ENCODE data around the gene BMP6. TPM values are rescaled to one million over a fixed set of nuclear protein-coding genes. Genes with fewer than 3 reads are reported as not detected.

BMP6 gene
- polyA plus RNA-seq, 2 of the 4 experiments (the other 2 are of a cell fraction): 8.4 to 23.0 TPM

DNA sequence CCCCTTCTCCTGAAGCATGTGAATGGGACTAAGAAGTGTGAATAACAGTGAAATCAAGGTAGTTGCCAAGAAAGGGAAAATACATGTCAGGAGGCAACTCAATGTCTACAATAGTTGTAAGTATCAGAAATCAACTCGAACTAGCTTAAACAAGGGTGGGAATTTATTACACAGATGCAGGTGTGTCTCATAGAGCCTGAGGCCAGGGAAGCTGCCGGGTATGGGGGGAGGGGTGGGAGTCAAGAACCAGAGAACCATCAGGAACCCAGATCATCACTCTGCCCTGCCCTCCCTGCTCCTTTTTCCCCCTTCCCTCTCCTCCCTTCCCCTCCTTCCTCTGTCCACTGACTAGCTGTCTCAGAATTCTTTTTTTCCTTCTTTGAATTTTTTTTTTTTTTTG, 34.9 kb upstream of the BMP6 start:
- Histone ChIP-seq H3K4me1 (peaks cover 63% of the 10 kb centered on the region), H3K4me2 (peak overlapping the region; percentile 80), H3K4me3 (0 out of 3 replicates have a peak overlapping the region, but pooled peaks have one; percentile 15), H3K27ac (peak overlapping the region; percentile 93 to 97), H3K9me3 (no peaks in the 10 kb centered on the region)
- ChIA-PET CTCF (interaction anchor here (0.7 to 1.2 kb wide), 2 partner anchors 30 to 69 kb away, joined by 3 to 4 read pairs; no protein-coding TSS in a partner anchor), POLR2A (no interaction called here)
- WGBS (ENCODE audit: missing lambda C conversion rate): 50% methylated on average over 2 of the region's 2 CpGs
- FAIRE-seq: no peak
- DNase-seq (ENCODE audit: low read depth in 1 of 2, low spot score in 1 of 2): no peak
- TF ChIP-seq TFCP2L1 (CRISPR knock-in tag; IDR thresholded peaks at IDR 0.05) (no peak), FOSL2 (IDR thresholded peaks at IDR 0.05) (no peak), FOSL2 (CRISPR knock-in tag; IDR thresholded peaks at IDR 0.05) (no peak), ZNF302 (CRISPR knock-in tag; IDR thresholded peaks at IDR 0.05) (no peak), EHF (CRISPR knock-in tag; IDR thresholded peaks at IDR 0.05) (no peak), ZFP36 (IDR thresholded peaks at IDR 0.05; ENCODE audit: borderline replicate concordance, partially characterized antibody) (no peak), HEYL (CRISPR knock-in tag; IDR thresholded peaks at IDR 0.05) (no peak), POLR2AphosphoS2 (conservative IDR thresholded peaks at IDR 0.05; ENCODE audit: low read length) (no peak)
- TF ChIP-seq, protein P1, sequence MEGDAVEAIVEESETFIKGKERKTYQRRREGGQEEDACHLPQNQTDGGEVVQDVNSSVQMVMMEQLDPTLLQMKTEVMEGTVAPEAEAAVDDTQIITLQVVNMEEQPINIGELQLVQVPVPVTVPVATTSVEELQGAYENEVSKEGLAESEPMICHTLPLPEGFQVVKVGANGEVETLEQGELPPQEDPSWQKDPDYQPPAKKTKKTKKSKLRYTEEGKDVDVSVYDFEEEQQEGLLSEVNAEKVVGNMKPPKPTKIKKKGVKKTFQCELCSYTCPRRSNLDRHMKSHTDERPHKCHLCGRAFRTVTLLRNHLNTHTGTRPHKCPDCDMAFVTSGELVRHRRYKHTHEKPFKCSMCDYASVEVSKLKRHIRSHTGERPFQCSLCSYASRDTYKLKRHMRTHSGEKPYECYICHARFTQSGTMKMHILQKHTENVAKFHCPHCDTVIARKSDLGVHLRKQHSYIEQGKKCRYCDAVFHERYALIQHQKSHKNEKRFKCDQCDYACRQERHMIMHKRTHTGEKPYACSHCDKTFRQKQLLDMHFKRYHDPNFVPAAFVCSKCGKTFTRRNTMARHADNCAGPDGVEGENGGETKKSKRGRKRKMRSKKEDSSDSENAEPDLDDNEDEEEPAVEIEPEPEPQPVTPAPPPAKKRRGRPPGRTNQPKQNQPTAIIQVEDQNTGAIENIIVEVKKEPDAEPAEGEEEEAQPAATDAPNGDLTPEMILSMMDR (IDR thresholded peaks at IDR 0.05): no peak
- TF ChIP-seq, protein P2, sequence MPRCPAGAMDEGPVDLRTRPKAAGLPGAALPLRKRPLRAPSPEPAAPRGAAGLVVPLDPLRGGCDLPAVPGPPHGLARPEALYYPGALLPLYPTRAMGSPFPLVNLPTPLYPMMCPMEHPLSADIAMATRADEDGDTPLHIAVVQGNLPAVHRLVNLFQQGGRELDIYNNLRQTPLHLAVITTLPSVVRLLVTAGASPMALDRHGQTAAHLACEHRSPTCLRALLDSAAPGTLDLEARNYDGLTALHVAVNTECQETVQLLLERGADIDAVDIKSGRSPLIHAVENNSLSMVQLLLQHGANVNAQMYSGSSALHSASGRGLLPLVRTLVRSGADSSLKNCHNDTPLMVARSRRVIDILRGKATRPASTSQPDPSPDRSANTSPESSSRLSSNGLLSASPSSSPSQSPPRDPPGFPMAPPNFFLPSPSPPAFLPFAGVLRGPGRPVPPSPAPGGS (IDR thresholded peaks at IDR 0.05): no peak
- TF ChIP-seq, protein P3, sequence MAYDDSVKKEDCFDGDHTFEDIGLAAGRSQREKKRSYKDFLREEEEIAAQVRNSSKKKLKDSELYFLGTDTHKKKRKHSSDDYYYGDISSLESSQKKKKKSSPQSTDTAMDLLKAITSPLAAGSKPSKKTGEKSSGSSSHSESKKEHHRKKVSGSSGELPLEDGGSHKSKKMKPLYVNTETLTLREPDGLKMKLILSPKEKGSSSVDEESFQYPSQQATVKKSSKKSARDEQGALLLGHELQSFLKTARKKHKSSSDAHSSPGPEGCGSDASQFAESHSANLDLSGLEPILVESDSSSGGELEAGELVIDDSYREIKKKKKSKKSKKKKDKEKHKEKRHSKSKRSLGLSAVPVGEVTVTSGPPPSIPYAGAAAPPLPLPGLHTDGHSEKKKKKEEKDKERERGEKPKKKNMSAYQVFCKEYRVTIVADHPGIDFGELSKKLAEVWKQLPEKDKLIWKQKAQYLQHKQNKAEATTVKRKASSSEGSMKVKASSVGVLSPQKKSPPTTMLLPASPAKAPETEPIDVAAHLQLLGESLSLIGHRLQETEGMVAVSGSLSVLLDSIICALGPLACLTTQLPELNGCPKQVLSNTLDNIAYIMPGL (CRISPR knock-in tag; IDR thresholded peaks at IDR 0.05; ENCODE audit: borderline replicate concordance): no peak
- ATAC-seq: no peak

DNA sequence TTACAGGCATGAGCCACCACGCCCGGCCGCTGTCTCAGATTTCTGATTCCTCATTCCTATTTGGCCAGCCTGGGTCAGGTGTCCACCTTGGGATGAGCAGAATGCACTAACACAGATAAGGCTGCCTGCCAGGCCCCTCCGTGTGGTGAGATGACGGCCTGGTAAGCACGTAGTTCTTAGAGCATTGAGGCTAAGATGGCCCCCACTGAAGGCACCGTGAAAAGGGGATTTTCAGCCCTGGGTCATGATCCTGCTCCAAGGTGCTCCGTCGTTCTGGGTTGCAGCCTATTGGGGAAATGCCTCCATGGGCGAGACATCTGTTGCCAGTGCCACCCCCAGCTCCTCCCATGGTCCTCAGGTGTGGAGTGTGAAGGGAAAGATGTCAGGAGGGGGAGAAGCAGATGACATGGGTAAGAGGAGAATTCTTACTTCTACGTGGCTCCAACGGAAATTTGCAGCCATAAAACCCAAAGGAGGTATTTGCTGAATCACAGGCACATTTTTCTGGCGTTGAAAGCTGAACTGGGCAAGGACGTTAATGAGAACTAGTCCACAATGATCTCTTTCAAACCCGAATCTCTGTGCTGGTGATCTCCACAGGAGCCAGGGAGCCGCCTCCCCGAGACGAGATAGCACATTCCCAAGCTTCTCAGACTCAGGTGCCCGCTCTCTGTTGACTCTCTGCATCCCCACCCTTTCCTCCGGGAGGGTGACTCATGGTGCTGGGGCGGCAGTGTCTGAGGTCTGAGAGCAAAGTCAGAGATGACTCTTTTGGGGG, 34.0 kb upstream of the BMP6 start:
- peak overlapping the region; percentile 80 for H3K4me2 ChIP-seq
- ChIA-PET POLR2A (interaction anchor here (1.0 kb wide), 1 partner anchor 20 kb away, joined by 5 read pairs; no protein-coding TSS in a partner anchor), CTCF (interaction anchor here (0.7 to 2.3 kb wide), 4 partner anchors 18 to 76 kb away, joined by 3 to 6 read pairs (median 3); no protein-coding TSS in a partner anchor)
- no peaks in the 10 kb centered on the region for H3K9me3 ChIP-seq
- ATAC-seq (peak; percentile 95 to 99), DNase-seq (ENCODE audit: low read depth in 1 of 2, low spot score in 1 of 2) (peak; percentile 90 to 92), FAIRE-seq (no peak)
- peak overlapping the region; percentile 93 to 97 for H3K27ac ChIP-seq
- 3% methylated on average over 18 of the region's 21 CpGs for WGBS (ENCODE audit: missing lambda C conversion rate)
- peaks cover 66% of the 10 kb centered on the region for H3K4me1 ChIP-seq
- peak overlapping the region; percentile 15; the same call in 1 of the 3 replicates for H3K4me3 ChIP-seq
- TF ChIP-seq, protein P4, sequence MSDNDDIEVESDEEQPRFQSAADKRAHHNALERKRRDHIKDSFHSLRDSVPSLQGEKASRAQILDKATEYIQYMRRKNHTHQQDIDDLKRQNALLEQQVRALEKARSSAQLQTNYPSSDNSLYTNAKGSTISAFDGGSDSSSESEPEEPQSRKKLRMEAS (IDR thresholded peaks at IDR 0.05): peak; percentile 68
- TF ChIP-seq, protein P5, sequence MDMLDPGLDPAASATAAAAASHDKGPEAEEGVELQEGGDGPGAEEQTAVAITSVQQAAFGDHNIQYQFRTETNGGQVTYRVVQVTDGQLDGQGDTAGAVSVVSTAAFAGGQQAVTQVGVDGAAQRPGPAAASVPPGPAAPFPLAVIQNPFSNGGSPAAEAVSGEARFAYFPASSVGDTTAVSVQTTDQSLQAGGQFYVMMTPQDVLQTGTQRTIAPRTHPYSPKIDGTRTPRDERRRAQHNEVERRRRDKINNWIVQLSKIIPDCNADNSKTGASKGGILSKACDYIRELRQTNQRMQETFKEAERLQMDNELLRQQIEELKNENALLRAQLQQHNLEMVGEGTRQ (IDR thresholded peaks at IDR 0.05): peak; percentile 74
- TF ChIP-seq GATA3 (IDR thresholded peaks at IDR 0.05; ENCODE audit: borderline replicate concordance) (peak; percentile 72), TP53 (CRISPR knock-in tag; IDR thresholded peaks at IDR 0.05) (no peak), MYC (IDR thresholded peaks at IDR 0.05; ENCODE audit: borderline replicate concordance, low read length) (peak; percentile 32; the same call in 1 of the 2 replicates), NPAS2 (CRISPR knock-in tag; IDR thresholded peaks at IDR 0.05; ENCODE audit: borderline replicate concordance) (no peak), CBX8 (IDR thresholded peaks at IDR 0.05) (no peak), MAFK (IDR thresholded peaks at IDR 0.05; ENCODE audit: partially characterized antibody) (peak; percentile 60), JUNB (IDR thresholded peaks at IDR 0.05) (peak; percentile 74), RFX5 (IDR thresholded peaks at IDR 0.05) (peak; percentile 86)
- TF ChIP-seq, protein P6, sequence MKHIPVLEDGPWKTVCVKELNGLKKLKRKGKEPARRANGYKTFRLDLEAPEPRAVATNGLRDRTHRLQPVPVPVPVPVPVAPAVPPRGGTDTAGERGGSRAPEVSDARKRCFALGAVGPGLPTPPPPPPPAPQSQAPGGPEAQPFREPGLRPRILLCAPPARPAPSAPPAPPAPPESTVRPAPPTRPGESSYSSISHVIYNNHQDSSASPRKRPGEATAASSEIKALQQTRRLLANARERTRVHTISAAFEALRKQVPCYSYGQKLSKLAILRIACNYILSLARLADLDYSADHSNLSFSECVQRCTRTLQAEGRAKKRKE (CRISPR knock-in tag; IDR thresholded peaks at IDR 0.05; ENCODE audit: low read depth): no peak
- TF ChIP-seq, protein P7, sequence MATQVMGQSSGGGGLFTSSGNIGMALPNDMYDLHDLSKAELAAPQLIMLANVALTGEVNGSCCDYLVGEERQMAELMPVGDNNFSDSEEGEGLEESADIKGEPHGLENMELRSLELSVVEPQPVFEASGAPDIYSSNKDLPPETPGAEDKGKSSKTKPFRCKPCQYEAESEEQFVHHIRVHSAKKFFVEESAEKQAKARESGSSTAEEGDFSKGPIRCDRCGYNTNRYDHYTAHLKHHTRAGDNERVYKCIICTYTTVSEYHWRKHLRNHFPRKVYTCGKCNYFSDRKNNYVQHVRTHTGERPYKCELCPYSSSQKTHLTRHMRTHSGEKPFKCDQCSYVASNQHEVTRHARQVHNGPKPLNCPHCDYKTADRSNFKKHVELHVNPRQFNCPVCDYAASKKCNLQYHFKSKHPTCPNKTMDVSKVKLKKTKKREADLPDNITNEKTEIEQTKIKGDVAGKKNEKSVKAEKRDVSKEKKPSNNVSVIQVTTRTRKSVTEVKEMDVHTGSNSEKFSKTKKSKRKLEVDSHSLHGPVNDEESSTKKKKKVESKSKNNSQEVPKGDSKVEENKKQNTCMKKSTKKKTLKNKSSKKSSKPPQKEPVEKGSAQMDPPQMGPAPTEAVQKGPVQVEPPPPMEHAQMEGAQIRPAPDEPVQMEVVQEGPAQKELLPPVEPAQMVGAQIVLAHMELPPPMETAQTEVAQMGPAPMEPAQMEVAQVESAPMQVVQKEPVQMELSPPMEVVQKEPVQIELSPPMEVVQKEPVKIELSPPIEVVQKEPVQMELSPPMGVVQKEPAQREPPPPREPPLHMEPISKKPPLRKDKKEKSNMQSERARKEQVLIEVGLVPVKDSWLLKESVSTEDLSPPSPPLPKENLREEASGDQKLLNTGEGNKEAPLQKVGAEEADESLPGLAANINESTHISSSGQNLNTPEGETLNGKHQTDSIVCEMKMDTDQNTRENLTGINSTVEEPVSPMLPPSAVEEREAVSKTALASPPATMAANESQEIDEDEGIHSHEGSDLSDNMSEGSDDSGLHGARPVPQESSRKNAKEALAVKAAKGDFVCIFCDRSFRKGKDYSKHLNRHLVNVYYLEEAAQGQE (IDR thresholded peaks at IDR 0.05): no peak
- TF ChIP-seq, protein P8, sequence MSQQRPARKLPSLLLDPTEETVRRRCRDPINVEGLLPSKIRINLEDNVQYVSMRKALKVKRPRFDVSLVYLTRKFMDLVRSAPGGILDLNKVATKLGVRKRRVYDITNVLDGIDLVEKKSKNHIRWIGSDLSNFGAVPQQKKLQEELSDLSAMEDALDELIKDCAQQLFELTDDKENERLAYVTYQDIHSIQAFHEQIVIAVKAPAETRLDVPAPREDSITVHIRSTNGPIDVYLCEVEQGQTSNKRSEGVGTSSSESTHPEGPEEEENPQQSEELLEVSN (IDR thresholded peaks at IDR 0.05; ENCODE audit: borderline replicate concordance, low read depth): peak; percentile 38; the same call in 1 of the 2 replicates
